Islet of Langerhans (tissue), 1 donor: ENCODE data around the gene ACSF2.

ENCODE experiments used
- FAIRE-seq: peaks from one replicate; lab custom pipeline; 2011; peaks lifted over from hg19 to GRCh38; lab: Jason Lieb, UNC

The ACSF2 gene

DNA sequence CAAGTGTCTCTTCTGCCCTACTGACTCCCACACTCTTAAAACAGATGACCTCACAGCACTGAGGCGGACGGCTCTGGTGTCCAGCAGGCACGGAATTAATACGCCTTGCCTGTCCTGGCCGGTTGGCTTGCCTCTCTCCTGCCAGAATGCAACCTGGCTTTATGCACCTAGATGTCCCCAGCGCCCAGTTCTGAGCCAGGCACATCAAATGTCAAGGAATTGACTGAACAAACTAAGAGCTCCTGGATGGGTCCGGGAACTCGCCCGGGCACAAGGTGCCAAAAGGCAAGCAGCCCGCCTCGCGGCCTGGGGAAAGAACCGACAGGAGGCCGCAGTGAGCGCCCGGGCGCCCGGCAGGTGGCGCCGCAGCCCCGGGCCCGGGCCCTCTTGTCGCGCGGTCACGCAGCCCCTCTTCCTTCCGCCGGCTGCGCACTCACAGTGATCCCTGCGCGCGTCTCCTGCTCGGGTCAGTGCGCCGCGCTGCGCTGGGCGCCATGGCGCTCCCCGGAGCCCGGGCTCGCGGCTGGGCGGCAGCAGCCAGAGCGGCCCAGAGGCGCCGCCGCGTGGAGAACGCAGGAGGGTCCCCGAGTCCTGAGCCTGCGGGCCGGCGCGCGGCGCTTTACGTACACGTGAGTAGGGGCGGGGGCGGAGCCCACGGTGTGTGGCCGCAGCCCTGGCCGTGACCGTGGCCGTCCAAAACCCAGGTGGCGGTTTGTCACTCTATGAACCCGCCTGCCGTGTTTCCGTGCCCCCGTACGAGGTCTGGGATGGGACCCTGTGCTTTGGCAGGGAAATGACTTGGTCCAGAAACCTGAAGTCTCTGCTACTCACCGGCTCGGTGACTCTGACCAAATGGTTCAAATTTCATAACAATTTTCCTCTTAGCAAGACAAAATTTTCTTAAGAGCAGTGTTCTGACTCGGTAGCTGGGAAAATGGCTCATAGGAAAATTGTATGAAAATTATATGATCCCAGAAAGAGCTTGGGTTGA is 52.7 kb downstream of the ACSF2 start, which contains the start of gene RSAD1:
Gene RSAD1, plus strand, starts transcription at position 470 of the 991 bp plus-strand sequence. Its CDS starts 25 bp downstream, at position 495.
- no peak for FAIRE-seq

GRCh38 chr17:50479522-50480141 is 53.6 kb downstream of the ACSF2 start:
- no peak for FAIRE-seq

GRCh38 chr17:50480142-50480764 is 54.2 kb downstream of the ACSF2 start:
- no peak for FAIRE-seq

GRCh38 chr17:50480854-50481490 is 55.0 kb downstream of the ACSF2 start:
- no peak for FAIRE-seq

- no peak for FAIRE-seq
These were observed 55.6 kb downstream of the ACSF2 start for GRCh38 chr17:50481648-50482047.

DNA sequence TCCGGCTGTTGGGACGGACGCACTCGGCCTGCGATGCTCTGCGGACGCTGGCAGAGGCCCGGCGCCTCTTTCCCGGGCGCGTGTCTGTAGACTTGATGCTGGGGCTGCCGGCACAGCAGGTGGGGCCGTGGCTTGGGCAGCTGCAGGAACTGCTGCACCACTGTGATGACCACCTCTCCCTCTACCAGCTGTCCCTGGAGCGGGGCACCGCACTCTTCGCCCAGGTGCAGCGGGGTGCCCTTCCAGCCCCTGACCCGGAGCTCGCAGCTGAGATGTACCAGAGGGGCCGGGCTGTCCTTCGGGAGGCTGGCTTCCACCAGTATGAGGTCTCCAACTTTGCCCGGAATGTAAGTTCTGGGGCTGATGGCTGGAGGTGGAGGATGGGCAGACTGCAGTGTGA is 56.1 kb downstream of the ACSF2 start:
- FAIRE-seq, result no peak

DNA sequence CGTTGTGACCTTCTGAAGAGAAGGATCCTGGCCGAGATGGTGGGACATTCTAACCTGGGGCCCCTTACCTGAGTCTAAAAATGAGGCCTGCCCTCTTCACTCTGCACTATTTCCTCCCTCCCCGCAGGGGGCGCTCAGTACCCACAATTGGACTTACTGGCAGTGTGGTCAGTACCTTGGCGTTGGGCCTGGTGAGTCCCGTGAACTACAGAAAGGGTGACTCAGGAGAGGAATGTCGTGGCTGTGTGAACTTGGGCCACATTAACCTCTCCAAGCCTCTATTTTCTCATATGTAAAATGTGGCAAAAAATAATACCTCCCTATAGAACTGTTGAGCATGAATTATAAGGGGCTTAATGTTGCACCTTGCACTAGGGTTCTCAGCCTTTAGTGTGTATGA is 56.5 kb downstream of the ACSF2 start:
- no peak for FAIRE-seq

DNA sequence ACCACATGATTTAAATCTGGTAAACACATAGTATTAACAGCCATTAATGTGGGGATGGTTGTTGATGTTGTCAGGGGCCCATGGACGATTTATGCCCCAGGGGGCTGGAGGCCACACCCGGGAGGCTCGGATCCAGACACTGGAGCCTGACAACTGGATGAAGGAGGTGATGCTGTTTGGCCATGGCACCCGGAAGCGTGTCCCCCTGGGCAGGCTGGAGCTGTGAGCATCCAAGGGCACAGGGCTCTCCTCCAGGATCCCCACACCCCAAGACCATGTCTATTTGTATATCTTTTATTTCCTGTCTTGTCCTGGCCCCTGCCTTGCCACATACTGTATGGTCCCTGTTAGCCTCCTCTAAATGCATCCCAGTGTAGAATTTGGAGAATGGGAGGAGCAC is 57.2 kb downstream of the ACSF2 start:
- no peak for FAIRE-seq

DNA sequence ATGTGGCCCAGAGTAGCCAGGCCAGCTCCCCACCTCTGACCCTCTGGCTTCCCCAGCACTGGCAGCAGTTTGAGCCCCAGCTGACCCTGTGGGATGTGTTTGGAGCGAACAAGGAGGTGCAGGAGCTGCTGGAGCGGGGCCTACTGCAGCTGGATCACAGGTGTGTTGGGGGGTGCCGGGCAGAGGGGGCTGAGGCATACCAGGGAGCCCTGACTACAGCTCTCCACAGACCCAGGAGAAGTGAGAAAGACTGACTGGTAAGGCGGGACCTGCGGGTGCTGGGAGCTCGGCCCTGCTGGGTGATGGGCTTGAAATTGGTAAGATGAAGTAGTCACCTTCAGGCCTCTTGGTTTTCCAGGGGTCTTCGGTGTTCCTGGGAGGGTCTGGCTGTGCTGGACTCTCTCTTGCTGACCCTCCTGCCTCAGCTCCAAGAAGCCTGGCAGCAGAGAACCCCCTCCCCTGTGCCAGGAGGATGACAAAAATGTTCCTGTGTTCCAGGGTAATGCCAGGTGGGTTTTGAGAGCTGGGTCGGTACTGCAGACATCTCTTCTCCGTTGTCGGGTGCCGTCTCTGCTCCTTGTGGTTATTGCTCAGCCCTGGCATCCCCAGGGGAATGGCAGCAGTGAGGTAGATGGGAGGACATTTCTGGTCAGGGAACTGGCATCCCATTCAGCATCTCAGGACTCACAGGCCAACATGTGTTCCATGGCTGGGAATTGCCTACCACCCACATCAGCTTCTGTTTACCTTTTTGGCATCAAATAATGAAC is 58.6 kb downstream of the ACSF2 start:
- no peak for FAIRE-seq

DNA sequence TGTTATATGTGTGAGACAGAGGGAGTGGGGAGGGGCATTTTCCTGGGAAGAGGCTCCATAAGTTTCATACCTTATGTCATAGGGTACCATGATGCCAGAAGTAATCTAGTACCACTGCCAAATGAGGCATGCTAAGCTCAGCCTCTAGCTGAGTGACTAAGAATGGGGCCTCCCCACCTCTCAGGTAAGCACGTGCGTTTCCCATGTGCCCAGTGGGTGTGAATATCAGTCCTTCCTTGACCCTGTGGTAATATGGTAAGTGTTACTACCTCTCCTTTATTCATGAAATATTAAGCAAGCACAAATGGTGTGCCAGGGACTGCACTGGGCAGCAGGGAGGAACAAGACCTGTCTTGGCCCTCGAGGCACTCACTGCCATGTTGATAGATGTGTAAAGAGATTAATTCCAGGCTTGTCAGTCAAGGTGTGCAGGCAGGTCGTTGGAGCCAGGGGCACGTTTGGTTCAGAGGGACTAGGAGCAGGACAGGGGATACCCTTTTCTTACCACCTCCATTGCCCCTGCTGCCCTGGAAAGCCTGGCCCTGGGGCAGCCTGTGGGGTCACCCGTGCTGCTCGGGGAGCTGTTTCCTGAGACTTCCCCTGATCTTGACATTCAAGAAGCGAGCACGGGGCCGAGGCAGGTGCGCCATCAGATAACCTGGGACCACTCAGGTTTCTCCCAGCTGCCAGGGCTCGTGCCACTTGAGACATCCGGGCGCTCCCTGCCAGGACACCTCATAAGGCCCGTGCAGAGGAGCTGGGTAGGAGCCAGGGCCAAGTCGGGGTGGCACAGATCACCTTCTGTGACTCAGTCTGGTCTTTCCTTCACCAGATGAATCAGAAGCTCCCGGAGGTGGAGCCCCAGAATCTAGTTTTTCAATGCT is 61.4 kb downstream of the ACSF2 start:
- FAIRE-seq, result no peak

GRCh38 chr17:50488880-50489279 is 62.9 kb downstream of the ACSF2 start:
- FAIRE-seq, result no peak

GRCh38 chr17:50491505-50491904 is 65.5 kb downstream of the ACSF2 start:
- FAIRE-seq, result no peak

DNA sequence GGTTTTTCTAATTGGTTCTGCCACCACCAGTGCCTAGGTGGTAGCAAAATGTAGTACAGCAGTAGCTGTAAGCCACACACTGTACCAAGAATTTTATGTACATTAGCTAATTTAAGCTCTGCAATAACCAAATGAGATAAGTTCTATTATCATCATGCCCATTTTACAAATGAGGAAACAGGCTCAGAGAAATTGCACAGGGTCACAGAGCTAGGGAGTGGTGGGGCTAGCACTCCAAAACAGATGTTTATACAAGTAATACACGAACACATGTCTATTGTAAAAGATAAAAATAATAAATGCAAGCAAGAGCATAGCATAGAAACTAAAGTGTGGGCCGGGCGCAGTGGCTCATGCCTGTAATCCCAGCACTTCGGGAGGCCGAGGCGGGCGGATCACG is 66.2 kb downstream of the ACSF2 start:
- no peak for FAIRE-seq

GRCh38 chr17:50493744-50494143 is 67.7 kb downstream of the ACSF2 start:
- no peak for FAIRE-seq

DNA sequence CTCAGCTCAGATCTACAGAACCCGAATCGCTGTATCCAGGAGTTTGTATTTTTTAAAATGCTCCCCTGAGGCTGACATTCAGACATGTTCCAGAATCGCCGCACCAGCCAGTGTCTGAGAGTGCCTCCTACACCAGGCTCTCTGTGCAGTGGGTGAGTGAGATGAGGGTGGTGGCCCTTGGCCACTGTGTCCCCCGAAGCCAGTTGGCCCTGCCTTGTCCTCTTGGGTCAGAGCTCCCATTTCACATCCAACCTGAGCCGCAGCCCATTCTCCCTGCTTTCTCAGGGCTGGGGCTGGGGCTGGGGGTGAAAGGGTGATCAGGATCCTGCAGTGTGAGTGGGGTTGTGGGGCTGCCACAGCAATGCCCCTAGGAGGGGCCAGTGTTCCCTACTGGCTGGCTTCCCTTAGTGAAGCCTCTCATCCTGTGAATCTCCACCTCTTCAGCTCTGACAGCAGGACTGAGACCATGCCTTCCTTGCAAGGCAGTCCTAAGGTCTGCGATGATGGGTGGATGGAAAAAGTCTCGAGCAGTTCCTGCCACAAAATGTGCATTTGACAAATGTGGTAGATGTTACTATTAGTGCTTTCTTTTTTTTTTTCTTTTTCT is 69.3 kb downstream of the ACSF2 start:
- FAIRE-seq, result no peak

GRCh38 chr17:50495918-50496317 is 69.9 kb downstream of the ACSF2 start:
- no peak for FAIRE-seq

GRCh38 chr17:50498021-50498874 is 72.2 kb downstream of the ACSF2 start:
- no peak for FAIRE-seq

- FAIRE-seq, result no peak
These were observed 73.3 kb downstream of the ACSF2 start for GRCh38 chr17:50499270-50499669.

- no peak for FAIRE-seq
These were observed 73.7 kb downstream of the ACSF2 start for GRCh38 chr17:50499721-50500120.
